Mesenchymal stem cell (in vitro differentiated cells and primary cell): ENCODE measurements around the gene RNF31.

Experiments used
- DNase-seq: peaks from one replicate; pipeline ENCODE4 v3.0.0-alpha.2; 2013
- H2AFZ ChIP-seq: one replicate; pipeline ENCODE4 v1.6.1; 2013; ENCODE audit warnings: low read depth, mild to moderate bottlenecking, control low read depth, inconsistent platforms, low read length, moderate library complexity
- H2AK5ac ChIP-seq: 2 replicates; pipeline ENCODE4 v1.6.1; 2013; ENCODE audit warnings: low read length, moderate library complexity, mild to moderate bottlenecking, inconsistent platforms; ENCODE audit not compliant: severe bottlenecking
- H2BK120ac ChIP-seq: one replicate; pipeline ENCODE4 v1.6.1; 2013; ENCODE audit warnings: low read depth, mild to moderate bottlenecking, inconsistent platforms, low read length, moderate library complexity
- H2BK12ac ChIP-seq, 2 experiments: one replicate each; pipeline ENCODE4 v1.6.1; 2013; ENCODE audit warnings: inconsistent platforms in 2 of 2, low read length in 2 of 2, mild to moderate bottlenecking in 2 of 2, moderate library complexity in 2 of 2, control low read depth in 1 of 2
- H2BK15ac ChIP-seq: one replicate; pipeline ENCODE4 v1.6.1; 2013; ENCODE audit warnings: mild to moderate bottlenecking, low read depth, inconsistent platforms; ENCODE audit not compliant: poor library complexity, severe bottlenecking
- H2BK5ac ChIP-seq: 2 replicates; pipeline ENCODE4 v1.6.1; 2013; ENCODE audit warnings: low read depth, mild to moderate bottlenecking, low read length, control low read depth, inconsistent platforms; ENCODE audit not compliant: poor library complexity, severe bottlenecking
- H3K14ac ChIP-seq, 2 experiments: one replicate each; pipeline ENCODE4 v1.6.1; 2013; ENCODE audit warnings: inconsistent platforms in 2 of 2, low read length in 2 of 2, control low read depth in 1 of 2, mild to moderate bottlenecking in 1 of 2, moderate library complexity in 1 of 2
- H3K18ac ChIP-seq, 2 experiments: one replicate each; pipeline ENCODE4 v1.6.1; 2013; ENCODE audit warnings: inconsistent platforms in 2 of 2, low read length in 2 of 2, control low read depth in 1 of 2, low read depth in 1 of 2, mild to moderate bottlenecking in 1 of 2
- H3K23ac ChIP-seq, 2 experiments: one replicate each; pipeline ENCODE4 v1.6.1; 2013; ENCODE audit warnings: inconsistent platforms in 2 of 2, low read length in 2 of 2, mild to moderate bottlenecking in 2 of 2, moderate library complexity in 2 of 2, control low read depth in 1 of 2
- H3K27ac ChIP-seq: 2 replicates; pipeline ENCODE4 v1.5.1; 2013; ENCODE audit warnings: mild to moderate bottlenecking, moderate library complexity, low read length, control low read depth, inconsistent platforms; ENCODE audit not compliant: poor library complexity, severe bottlenecking
- H3K27me3 ChIP-seq, 2 experiments: 2 replicates each; pipeline versions ENCODE4 v1.6.1 to v1.7.0; 2013; ENCODE audit warnings: low read length in 2 of 2, mild to moderate bottlenecking in 2 of 2, moderate library complexity in 2 of 2, control low read depth in 1 of 2, inconsistent platforms in 1 of 2; ENCODE audit not compliant: control insufficient read depth in 1 of 2, insufficient read depth in 1 of 2
- H3K36me3 ChIP-seq, 2 experiments: 2 replicates each; pipeline versions ENCODE4 v1.6.1 to v1.7.0; 2013; ENCODE audit warnings: low read length in 2 of 2, control low read depth in 1 of 2, inconsistent platforms in 1 of 2, low read depth in 1 of 2, mild to moderate bottlenecking in 1 of 2; ENCODE audit not compliant: insufficient read depth in 2 of 2, control insufficient read depth in 1 of 2
- H3K4ac ChIP-seq, 2 experiments: one replicate each; pipeline ENCODE4 v1.6.1; 2013; ENCODE audit warnings: inconsistent platforms in 2 of 2, low read length in 2 of 2, mild to moderate bottlenecking in 2 of 2, moderate library complexity in 2 of 2, control low read depth in 1 of 2, low read depth in 1 of 2
- H3K4me1 ChIP-seq: 2 replicates; pipeline ENCODE4 v1.6.1; 2013; ENCODE audit warnings: low read depth, low read length, control low read depth; ENCODE audit not compliant: control insufficient read depth, insufficient read depth
- H3K4me2 ChIP-seq: 2 replicates; pipeline ENCODE4 v1.6.1; 2013; ENCODE audit warnings: low read length, mild to moderate bottlenecking, inconsistent platforms; ENCODE audit not compliant: poor library complexity, severe bottlenecking
- H3K4me3 ChIP-seq, 2 experiments: 2 replicates each; pipeline versions ENCODE4 v1.5.1 to v1.7.0; 2013; ENCODE audit warnings: low read length in 2 of 2, mild to moderate bottlenecking in 2 of 2, control low read depth in 1 of 2, low read depth in 1 of 2; ENCODE audit not compliant: insufficient read depth in 1 of 2
- H3K79me1 ChIP-seq: replicated peaks from 2 replicates; pipeline ENCODE4 v1.6.1; 2013; ENCODE audit warnings: mild to moderate bottlenecking, control low read depth, low read length, inconsistent platforms; ENCODE audit not compliant: poor library complexity, severe bottlenecking
- H3K9ac ChIP-seq: 2 replicates; pipeline ENCODE4 v1.7.0; 2013; ENCODE audit warnings: mild to moderate bottlenecking, low read length, moderate library complexity
- H3K9me3 ChIP-seq: 2 replicates; pipeline ENCODE4 v1.7.0; 2013; ENCODE audit warnings: mild to moderate bottlenecking, low read length; ENCODE audit not compliant: control insufficient read depth
- H4K8ac ChIP-seq: one replicate; pipeline ENCODE4 v1.6.1; 2013; ENCODE audit warnings: inconsistent platforms, mild to moderate bottlenecking, low read length, moderate library complexity
- H4K91ac ChIP-seq: one replicate; pipeline ENCODE4 v1.6.1; 2013; ENCODE audit warnings: mild to moderate bottlenecking, low read length, inconsistent platforms
- WGBS: methylation state at CpG from one replicate; pipeline ENCODE4 v1.1.7; 2013; ENCODE audit warnings: mixed read lengths; 5-methylcytosine and 5-hydroxymethylcytosine counted together

RNF31 gene

DNA sequence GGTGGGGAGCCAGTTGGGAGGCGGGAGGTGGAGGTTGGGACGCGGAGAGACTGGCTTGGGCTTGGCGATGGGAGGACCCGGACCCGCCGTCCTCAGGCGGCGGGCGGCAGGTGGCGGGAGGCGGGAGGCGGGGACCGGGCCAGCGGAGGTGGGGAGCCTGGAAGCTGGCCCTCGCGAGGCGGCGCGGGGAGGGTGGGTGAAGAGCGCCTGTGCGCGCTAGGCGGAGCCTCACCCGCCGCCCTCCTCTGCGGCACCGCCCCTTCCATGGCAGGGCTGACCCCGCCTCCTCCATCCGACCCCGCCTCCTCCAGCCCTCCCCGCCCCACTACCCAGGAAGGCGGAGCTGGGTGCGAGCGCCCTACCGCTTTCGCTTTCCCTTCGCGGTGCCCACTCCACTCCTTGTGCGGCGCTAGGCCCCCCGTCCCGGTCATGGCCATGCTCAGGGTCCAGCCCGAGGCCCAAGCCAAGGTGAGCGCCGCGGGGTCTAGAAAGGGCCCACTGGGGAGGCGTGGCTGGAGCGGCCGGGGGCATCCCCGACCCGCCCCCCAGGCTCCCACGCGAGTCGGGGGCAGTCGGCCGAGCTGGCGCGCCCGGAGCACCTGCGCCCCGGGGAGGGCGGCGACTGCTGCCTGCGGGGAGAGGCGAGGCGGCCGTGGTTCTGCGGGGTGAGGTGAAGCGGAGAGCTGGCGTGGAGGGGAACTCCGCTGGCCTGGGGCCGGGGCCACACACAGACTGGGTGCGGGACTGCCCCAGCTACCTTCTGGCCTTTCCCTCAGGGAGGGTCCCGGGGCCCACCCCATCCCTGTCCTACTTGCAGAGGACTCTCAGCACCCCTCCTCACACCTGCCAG, 11.2 kb upstream of the RNF31 start, which contains the start of gene PSME1:
Gene PSME1 (plus strand): TSS at position 361 of the 850 bp plus-strand sequence. CDS start 69 bp downstream, at position 430.
- H2AFZ ChIP-seq: peak within 1 kb of the TSS; percentile 86
- peak within 1 kb of the TSS in 1 of 2 experiments; percentile 93 for H3K14ac ChIP-seq
- H2BK5ac ChIP-seq: no peak within 1 kb of the TSS
- peak within 1 kb of the TSS; percentile 1 for H2BK120ac ChIP-seq
- H2BK15ac ChIP-seq: no peak within 1 kb of the TSS
- peaks cover 26% of the 10 kb centered on the region for H3K79me1 ChIP-seq
- peak within 1 kb of the TSS; percentile 81 to 91 for H3K4me3 ChIP-seq
- peak within 1 kb of the TSS; percentile 4 for H3K27ac ChIP-seq
- H3K23ac ChIP-seq: peak within 1 kb of the TSS in 1 of 2 experiments; percentile 94
- H3K9ac ChIP-seq: peak within 1 kb of the TSS; percentile 88
- H3K9me3 ChIP-seq: no peaks in the 10 kb centered on the region
- peak within 1 kb of the TSS; percentile 86 for H4K8ac ChIP-seq
- H2BK12ac ChIP-seq: peak within 1 kb of the TSS in 1 of 2 experiments; percentile 84
- H3K36me3 ChIP-seq: peaks cover 27 to 34% of the 10 kb centered on the region in 2 experiments
- WGBS: 1% methylated on average over 58 of the region's 75 CpGs
- peak within 1 kb of the TSS in 1 of 2 experiments; percentile 94 for H3K4ac ChIP-seq
- peak within 1 kb of the TSS; percentile 22 for H4K91ac ChIP-seq
- peaks cover 19% of the 10 kb centered on the region for H3K4me1 ChIP-seq
- H3K18ac ChIP-seq: peak within 1 kb of the TSS; percentile 38 to 92
- no peaks in the 10 kb centered on the region for H3K27me3 ChIP-seq
- H3K4me2 ChIP-seq: peak within 1 kb of the TSS; percentile 79
- peak; percentile 91 for DNase-seq
- no peak within 1 kb of the TSS for H2AK5ac ChIP-seq

DNA sequence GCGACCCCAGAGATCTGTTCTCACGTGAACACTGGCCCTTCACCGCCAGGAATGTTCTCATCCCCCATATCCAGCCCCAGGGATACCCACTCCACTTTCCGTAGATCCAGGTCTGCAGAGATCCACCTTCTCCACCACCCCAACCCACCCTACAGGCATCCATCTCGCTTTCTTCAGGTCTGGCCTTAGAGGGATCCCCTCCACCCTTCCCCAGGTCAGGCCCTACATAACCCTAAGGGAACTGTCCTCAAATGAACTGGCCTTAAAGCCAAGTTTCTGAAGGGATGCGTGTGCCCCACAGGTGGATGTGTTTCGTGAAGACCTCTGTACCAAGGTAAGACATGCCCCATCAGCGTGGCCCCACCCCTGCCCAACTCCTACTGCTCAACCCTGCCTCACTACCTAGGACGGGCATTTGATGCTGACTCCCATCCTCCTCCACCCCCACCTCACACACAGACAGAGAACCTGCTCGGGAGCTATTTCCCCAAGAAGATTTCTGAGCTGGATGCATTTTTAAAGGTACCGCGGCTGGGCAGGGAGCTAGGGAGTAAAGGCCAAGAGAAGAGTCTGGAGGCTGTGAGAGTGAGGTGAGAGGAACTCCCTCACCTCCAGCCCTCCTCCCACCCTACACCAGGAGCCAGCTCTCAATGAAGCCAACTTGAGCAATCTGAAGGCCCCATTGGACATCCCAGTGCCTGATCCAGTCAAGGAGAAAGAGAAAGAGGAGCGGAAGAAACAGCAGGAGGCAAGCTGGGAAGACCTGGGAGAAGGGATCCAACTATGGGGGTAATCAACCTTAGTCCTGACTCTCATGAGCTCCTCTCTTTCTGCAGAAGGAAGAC, 10.4 kb upstream of the RNF31 start:
- DNase-seq: no peak
- H3K14ac ChIP-seq: peak overlapping the region in 1 of 2 experiments; percentile 93
- WGBS: 46% methylated on average over 10 of the region's 13 CpGs
- no peaks in the 10 kb centered on the region for H3K9me3 ChIP-seq
- H3K4me2 ChIP-seq: peak overlapping the region; percentile 79
- no peak overlapping the region for H4K91ac ChIP-seq
- no peak overlapping the region for H4K8ac ChIP-seq
- peak overlapping the region in 1 of 2 experiments; percentile 94 for H3K23ac ChIP-seq
- H2AK5ac ChIP-seq: no peak overlapping the region
- H2BK15ac ChIP-seq: no peak overlapping the region
- H2AFZ ChIP-seq: no peak overlapping the region
- H3K4me3 ChIP-seq: peak overlapping the region; percentile 81 to 91
- no peak overlapping the region for H3K27ac ChIP-seq
- H2BK120ac ChIP-seq: no peak overlapping the region
- H3K36me3 ChIP-seq: peaks cover 27% of the 10 kb centered on the region in 2 experiments
- H3K79me1 ChIP-seq: peaks cover 26% of the 10 kb centered on the region
- H3K18ac ChIP-seq: peak overlapping the region in 1 of 2 experiments; percentile 21
- peak overlapping the region in 1 of 2 experiments; percentile 84 for H2BK12ac ChIP-seq
- peak overlapping the region in 1 of 2 experiments; percentile 94 for H3K4ac ChIP-seq
- peaks cover 19% of the 10 kb centered on the region for H3K4me1 ChIP-seq
- no peaks in the 10 kb centered on the region for H3K27me3 ChIP-seq
- peak overlapping the region; percentile 88 for H3K9ac ChIP-seq
- H2BK5ac ChIP-seq: no peak overlapping the region

DNA sequence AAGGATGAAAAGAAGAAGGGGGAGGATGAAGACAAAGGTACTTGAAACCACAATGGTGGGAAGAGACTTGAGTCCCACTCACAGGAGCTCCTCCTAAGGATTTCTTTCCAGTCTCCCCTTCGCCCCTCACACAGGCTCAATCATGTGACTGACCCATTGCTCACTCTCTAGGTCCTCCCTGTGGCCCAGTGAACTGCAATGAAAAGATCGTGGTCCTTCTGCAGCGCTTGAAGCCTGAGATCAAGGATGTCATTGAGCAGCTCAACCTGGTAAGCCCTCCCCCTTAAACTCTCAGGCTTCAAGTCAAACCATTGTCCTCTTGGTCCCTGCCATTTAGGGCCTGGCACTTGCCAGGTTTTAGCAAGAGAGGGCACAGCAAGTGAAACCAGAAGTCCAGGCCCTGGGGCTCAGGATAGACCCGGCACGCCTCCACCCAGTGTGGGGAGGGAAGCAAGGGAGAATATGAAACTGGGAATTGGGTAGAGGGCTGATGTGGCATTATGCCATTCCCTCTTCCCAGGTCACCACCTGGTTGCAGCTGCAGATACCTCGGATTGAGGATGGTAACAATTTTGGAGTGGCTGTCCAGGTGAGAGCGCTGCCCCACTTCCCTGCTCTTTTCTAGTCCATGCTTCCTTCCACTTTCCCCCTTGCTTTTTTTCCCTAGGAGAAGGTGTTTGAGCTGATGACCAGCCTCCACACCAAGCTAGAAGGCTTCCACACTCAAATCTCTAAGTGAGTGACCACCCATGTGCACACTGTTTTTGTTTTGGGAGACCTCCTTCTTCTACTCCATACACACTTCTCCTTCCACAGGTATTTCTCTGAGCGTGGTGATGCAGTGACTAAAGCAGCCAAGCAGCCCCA, 9.5 kb upstream of the RNF31 start:
- H3K9me3 ChIP-seq: no peaks in the 10 kb centered on the region
- no peak overlapping the region for H3K4ac ChIP-seq
- no peak overlapping the region for H2BK120ac ChIP-seq
- no peak for DNase-seq
- peaks cover 27% of the 10 kb centered on the region for H3K79me1 ChIP-seq
- H3K4me3 ChIP-seq: no peak overlapping the region
- H3K14ac ChIP-seq: no peak overlapping the region
- peak overlapping the region in 1 of 2 experiments; percentile 2 for H3K23ac ChIP-seq
- H4K8ac ChIP-seq: no peak overlapping the region
- no peak overlapping the region for H2BK15ac ChIP-seq
- no peak overlapping the region for H2AFZ ChIP-seq
- H3K27me3 ChIP-seq: no peaks in the 10 kb centered on the region
- no peak overlapping the region for H3K18ac ChIP-seq
- H3K27ac ChIP-seq: no peak overlapping the region
- no peak overlapping the region for H3K9ac ChIP-seq
- peak overlapping the region; percentile 47 for H4K91ac ChIP-seq
- H2BK12ac ChIP-seq: no peak overlapping the region
- peaks cover 22 to 29% of the 10 kb centered on the region in 2 experiments for H3K36me3 ChIP-seq
- peaks cover 20% of the 10 kb centered on the region for H3K4me1 ChIP-seq
- 97% methylated on average over 8 of the region's 8 CpGs for WGBS
- no peak overlapping the region for H3K4me2 ChIP-seq
- H2BK5ac ChIP-seq: no peak overlapping the region
- no peak overlapping the region for H2AK5ac ChIP-seq
